ENCODE measurements around the gene TGFBR2.

The TGFBR2 gene

DNA sequence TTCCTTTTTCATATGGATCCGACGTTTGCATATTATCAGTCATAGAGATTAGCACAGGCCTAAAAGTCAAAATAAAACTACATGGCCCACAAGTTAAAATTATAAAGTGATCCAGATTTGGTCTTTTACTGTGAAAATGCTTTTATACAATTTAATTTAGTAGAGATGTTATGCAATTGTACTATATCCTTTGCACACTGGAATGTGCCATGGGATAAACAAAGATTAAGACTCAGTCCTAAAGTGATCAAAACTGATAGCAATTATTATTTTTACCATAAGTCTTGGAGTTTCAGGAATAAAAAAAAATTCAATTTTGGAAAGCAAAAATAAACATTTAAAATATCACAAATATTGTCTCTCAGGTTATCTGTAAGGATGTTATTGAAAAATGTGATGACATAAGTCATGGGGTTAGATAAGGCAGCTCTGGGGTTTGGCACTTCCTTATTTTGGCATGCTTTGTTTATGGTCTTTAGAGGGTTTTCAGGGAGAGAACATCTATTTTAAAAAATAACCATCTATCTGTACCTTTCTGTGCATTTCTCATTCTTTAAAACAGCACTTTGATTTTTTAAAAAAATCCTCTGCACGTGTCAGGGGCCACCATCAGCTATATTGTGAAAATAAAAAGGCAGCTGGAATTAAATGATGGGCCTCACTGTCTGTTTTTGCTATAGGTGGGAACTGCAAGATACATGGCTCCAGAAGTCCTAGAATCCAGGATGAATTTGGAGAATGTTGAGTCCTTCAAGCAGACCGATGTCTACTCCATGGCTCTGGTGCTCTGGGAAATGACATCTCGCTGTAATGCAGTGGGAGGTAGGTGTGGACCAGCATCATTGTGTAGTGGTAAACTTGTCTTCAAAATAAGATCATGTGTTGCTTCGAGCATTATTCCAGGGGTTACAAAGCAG is 67.3 kb downstream of the TGFBR2 start:
- TF ChIP-seq, protein P1, sequence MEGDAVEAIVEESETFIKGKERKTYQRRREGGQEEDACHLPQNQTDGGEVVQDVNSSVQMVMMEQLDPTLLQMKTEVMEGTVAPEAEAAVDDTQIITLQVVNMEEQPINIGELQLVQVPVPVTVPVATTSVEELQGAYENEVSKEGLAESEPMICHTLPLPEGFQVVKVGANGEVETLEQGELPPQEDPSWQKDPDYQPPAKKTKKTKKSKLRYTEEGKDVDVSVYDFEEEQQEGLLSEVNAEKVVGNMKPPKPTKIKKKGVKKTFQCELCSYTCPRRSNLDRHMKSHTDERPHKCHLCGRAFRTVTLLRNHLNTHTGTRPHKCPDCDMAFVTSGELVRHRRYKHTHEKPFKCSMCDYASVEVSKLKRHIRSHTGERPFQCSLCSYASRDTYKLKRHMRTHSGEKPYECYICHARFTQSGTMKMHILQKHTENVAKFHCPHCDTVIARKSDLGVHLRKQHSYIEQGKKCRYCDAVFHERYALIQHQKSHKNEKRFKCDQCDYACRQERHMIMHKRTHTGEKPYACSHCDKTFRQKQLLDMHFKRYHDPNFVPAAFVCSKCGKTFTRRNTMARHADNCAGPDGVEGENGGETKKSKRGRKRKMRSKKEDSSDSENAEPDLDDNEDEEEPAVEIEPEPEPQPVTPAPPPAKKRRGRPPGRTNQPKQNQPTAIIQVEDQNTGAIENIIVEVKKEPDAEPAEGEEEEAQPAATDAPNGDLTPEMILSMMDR (IDR thresholded peaks at IDR 0.05; ENCODE audit: low read depth, low read length, missing control alignments): no peak
- DNase-seq (ENCODE audit: low read depth): no peak
- no peak overlapping the region for H3K4me3 ChIP-seq (ENCODE audit: low read depth, low read length)
- in situ Hi-C loops (cut with HindIII; ENCODE audit: low sequenced_read_pairs): no loop called here

DNA sequence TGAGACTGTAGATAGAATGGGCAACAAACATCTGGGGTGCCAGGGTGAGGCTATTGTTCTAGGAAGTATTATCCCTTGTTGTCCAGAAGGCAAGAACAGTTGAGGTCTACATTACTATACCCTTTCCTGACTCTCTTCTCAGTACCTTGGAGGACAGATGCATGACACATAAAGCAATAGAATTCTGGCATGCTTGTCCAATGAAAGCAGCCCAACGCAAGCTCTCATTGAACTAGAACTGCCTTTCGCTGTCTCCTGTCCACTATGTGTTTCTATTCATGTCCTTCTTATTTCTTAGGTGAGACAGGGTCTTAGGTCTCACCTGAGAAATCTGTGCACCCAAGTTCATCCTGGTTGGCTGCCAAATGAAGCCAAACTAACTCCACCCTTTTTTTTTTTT is 68.6 kb downstream of the TGFBR2 start:
- TF ChIP-seq, protein P1 (IDR thresholded peaks at IDR 0.05; ENCODE audit: low read depth, low read length, missing control alignments): no peak
- H3K4me3 ChIP-seq (ENCODE audit: low read depth, low read length): no peak overlapping the region
- in situ Hi-C loops (cut with HindIII; ENCODE audit: low sequenced_read_pairs): no loop called here
- no peak for DNase-seq (ENCODE audit: low read depth)

DNA sequence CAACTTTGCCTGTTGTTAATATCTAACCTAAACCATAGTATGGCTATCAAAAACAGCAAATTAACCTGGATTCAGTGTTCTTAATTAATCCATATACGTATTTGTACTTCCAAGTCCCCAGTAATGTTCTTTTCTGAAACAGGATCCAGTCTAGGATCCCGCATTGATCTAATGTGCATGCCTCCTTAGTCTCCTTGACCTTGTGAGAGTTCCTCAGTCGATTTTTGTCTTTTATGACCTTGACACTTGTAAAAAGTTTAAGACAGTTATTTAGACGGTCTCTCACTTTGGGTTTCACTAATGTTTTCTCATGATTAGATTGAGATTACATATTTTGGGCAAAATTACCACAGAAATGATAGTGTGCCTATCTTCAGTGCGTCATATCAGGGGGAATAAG is 69.4 kb downstream of the TGFBR2 start:
- no peak for DNase-seq (ENCODE audit: low read depth)
- in situ Hi-C loops (cut with HindIII; ENCODE audit: low sequenced_read_pairs): no loop called here
- TF ChIP-seq, protein P1 (IDR thresholded peaks at IDR 0.05; ENCODE audit: low read depth, low read length, missing control alignments): no peak
- no peak overlapping the region for H3K4me3 ChIP-seq (ENCODE audit: low read depth, low read length)

DNA sequence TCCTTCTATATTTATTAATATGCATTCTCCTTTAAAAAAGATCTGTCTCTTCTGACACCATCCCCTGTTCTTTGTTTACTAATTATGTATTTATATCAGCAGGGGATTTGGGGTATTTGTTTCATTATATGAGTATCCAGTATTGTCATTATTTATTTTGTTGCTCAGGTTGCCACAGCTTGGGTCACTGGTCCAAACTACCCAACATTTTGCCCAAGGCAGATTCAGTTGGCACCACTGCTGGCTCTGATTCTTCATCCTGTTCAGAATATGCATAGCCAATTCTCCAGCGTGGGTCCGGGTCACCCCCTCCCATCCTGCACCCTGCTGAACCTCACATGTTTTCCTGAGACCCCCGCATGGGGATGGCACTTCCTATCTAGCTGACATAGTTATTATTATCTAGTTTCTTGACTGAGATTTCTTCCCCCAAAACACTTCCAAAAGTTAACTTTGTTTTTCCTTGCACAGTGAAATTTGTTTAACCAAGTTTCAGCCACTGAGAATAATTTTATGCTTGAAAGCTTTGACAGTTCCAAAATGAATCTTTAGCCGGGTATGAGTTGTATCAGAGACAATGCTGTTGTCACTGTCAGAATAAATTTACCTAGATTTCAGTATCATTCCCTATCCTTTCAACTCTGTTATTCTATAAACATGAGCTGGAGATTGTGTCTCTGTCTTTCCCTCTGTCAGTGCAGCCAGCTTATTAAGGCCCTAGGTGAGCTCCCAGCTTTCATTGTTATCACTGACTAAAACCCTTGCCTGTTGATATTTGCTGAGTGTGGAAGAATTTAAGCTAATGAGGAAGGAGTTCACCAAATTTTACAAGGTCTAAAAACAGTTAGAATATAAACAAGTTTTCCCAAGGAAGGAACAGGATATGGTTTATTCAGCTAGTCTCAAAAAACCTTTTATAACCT is 70.3 kb downstream of the TGFBR2 start:
- no peak for DNase-seq (ENCODE audit: low read depth)
- in situ Hi-C loops (cut with HindIII; ENCODE audit: low sequenced_read_pairs): no loop called here
- TF ChIP-seq, protein P1 (IDR thresholded peaks at IDR 0.05; ENCODE audit: low read depth, low read length, missing control alignments): no peak
- no peak overlapping the region for H3K4me3 ChIP-seq (ENCODE audit: low read depth, low read length)

DNA sequence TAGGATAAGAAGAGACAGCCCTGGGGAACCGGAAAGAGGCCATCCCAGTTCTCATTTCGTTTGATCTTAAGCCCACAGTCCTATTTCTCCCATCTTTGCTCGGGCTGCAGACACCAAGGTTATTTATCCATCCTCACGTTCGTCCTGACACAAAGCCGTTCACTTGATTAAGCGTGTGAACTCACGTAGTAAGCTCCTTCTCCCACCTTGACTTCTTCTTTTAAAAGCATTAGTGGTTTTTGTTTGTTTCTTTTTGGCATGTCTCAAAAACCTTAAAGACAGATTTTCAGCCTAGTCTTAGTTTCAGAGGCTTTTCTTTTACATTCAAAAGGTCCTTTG is 70.9 kb downstream of the TGFBR2 start:
- DNase-seq (ENCODE audit: low read depth): no peak
- TF ChIP-seq, protein P1 (IDR thresholded peaks at IDR 0.05; ENCODE audit: low read depth, low read length, missing control alignments): no peak
- H3K4me3 ChIP-seq (ENCODE audit: low read depth, low read length): no peak overlapping the region
- in situ Hi-C loops (cut with HindIII; ENCODE audit: low sequenced_read_pairs): no loop called here

DNA sequence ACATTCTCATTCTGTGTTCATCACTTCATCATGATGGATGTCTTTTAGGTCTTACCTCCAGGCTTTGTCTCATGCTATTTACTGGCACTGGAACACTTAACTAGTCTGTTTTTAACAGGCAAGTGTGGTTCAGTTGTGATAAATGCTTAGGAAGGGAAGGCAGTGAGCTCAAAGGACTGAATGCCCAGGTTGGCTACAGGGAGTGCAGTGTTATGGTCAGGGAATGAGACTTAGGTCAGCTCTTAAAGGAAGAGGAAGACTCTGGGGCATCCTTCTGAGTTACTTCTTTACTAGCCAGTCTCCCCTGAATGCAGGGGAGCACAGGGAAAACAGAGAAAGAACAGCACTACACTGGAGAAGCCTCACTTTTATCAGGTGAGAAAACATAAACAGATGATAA is 72.6 kb downstream of the TGFBR2 start:
- DNase-seq (ENCODE audit: low read depth): no peak
- TF ChIP-seq, protein P1 (IDR thresholded peaks at IDR 0.05; ENCODE audit: low read depth, low read length, missing control alignments): no peak
- in situ Hi-C loops (cut with HindIII; ENCODE audit: low sequenced_read_pairs): no loop called here
- no peak overlapping the region for H3K4me3 ChIP-seq (ENCODE audit: low read depth, low read length)
